T-cell (primary cell): ENCODE results near the gene ZNF514. TPM values are rescaled to one million over a fixed set of nuclear protein-coding genes. Genes with fewer than 3 reads are reported as not detected.

Experiments used
- ATAC-seq, 4 experiments: fragments of 200-7000 bp in 3 of 4; fragments of 150-1000 bp in 1 of 4; cut with Tn5 transposase; replicated peaks in 1 of 4; 1 replicate in 3 of 4; 2 replicates in 1 of 4; pipeline ENCODE4 v1.10.0; 2021; ENCODE audit warnings: moderate library complexity in 3 of 4, mild to moderate bottlenecking in 2 of 4, moderate number of reproducible peaks in 1 of 4
- CTCF ChIA-PET, 2 donors: fragments of 300-600 bp; sonication (Branson Sonifier 250); formaldehyde crosslinking; loops; one replicate each; lab custom pipeline; 2022; ENCODE audit warnings: antibody characterized with exemption in 2 of 2; lab: Charles Lee
- POLR2A ChIA-PET, 2 donors: fragments of 300-600 bp; sonication (Branson Sonifier 250); formaldehyde crosslinking; loops; one replicate each; lab custom pipeline; 2022; ENCODE audit warnings: antibody characterized with exemption in 2 of 2; lab: Charles Lee
- DNase-seq, 35 experiments: peaks; one replicate each; pipeline versions ENCODE4 v3.0.0 to v3.0.0-alpha.2; 2013 to 2023
- H3K27ac ChIP-seq: one replicate; pipeline ENCODE4 v1.5.1; 2013; ENCODE audit warnings: low read length
- H3K27me3 ChIP-seq, 2 experiments: replicated peaks in 1 of 2; 1 replicate in 1 of 2; 2 replicates in 1 of 2; pipeline versions ENCODE4 v1.6.1 to v1.7.0; 2013; ENCODE audit warnings: low read length in 1 of 2, mixed read lengths in 1 of 2; ENCODE audit not compliant: control insufficient read depth in 2 of 2, insufficient read depth in 2 of 2; ENCODE audit errors: extremely low read depth in 1 of 2
- H3K36me3 ChIP-seq, 2 donors: 1 replicate in 1 of 2; 2 replicates in 1 of 2; pipeline versions ENCODE4 v1.6.1 to v1.7.0; 2013; ENCODE audit warnings: low read length in 1 of 2; ENCODE audit not compliant: control insufficient read depth in 2 of 2, insufficient read depth in 1 of 2; ENCODE audit errors: extremely low read depth in 1 of 2
- H3K4me1 ChIP-seq, 2 experiments: 1 replicate in 1 of 2; 2 replicates in 1 of 2; pipeline versions ENCODE4 v1.6.1 to v1.7.0; 2013; ENCODE audit warnings: low read length in 2 of 2, mixed read lengths in 1 of 2; ENCODE audit not compliant: insufficient read depth in 2 of 2, control insufficient read depth in 1 of 2; ENCODE audit errors: extremely low read depth in 1 of 2
- H3K4me3 ChIP-seq, 2 donors: 1 replicate in 1 of 2; 2 replicates in 1 of 2; pipeline versions ENCODE4 v1.5.1 to v1.7.0; 2013; ENCODE audit warnings: mild to moderate bottlenecking in 2 of 2, low read length in 1 of 2, moderate library complexity in 1 of 2; ENCODE audit not compliant: control insufficient read depth in 1 of 2; ENCODE audit errors: extremely low read depth in 1 of 2
- H3K9me3 ChIP-seq: 2 replicates; pipeline ENCODE4 v1.7.0; 2013
- H3K27ac Mint-ChIP-seq, 2 donors: one replicate each; pipeline ENCODE4 v1.8.0; 2020 to 2021; ENCODE audit warnings: mild to moderate bottlenecking in 2 of 2, mixed read lengths in 2 of 2
- H3K27me3 Mint-ChIP-seq, 2 donors: one replicate each; pipeline ENCODE4 v1.8.0; 2021 to 2022; ENCODE audit warnings: mixed read lengths in 2 of 2
- H3K36me3 Mint-ChIP-seq: one replicate; pipeline ENCODE4 v1.8.0; 2021; ENCODE audit warnings: mixed read lengths
- H3K4me1 Mint-ChIP-seq, 3 donors: one replicate each; pipeline ENCODE4 v1.8.0; 2020 to 2022; ENCODE audit warnings: mixed read lengths in 3 of 3, mild to moderate bottlenecking in 1 of 3
- H3K4me3 Mint-ChIP-seq, 3 donors: one replicate each; pipeline ENCODE4 v1.8.0; 2020 to 2022; ENCODE audit warnings: mild to moderate bottlenecking in 3 of 3, mixed read lengths in 3 of 3, moderate library complexity in 3 of 3
- H3K9me3 Mint-ChIP-seq, 3 donors: one replicate each; pipeline ENCODE4 v1.8.0; 2020 to 2022; ENCODE audit warnings: mixed read lengths in 3 of 3
- WGBS: methylation state at CpG from one replicate; pipeline ENCODE4 v1.1.5; 2013; ENCODE audit warnings: missing lambda C conversion rate; ENCODE audit not compliant: insufficient coverage; 5-methylcytosine and 5-hydroxymethylcytosine counted together
- total RNA-seq, 35 experiments: library from RNA in 6 of 35; stranded (reverse) in 6 of 35; fragments of 120-200 nt in 1 of 35; gene quantifications; one replicate each; pipeline versions ENCODE4 v1.2.1 to v1.2.4 and lab custom pipeline; 2013 to 2026

Gene ZNF514
- total RNA-seq, 5 donors from 2014 or later (not counting 1 experiment from before 2014, with no cell fraction given) = 11.8 to 29.2 (median 25.5) TPM

- peak overlapping the region; percentile 59 to 79 for H3K27ac Mint-ChIP-seq
- Histone ChIP-seq H3K36me3 (peaks cover 0 to 17% of the 10 kb centered on the region in 2 donors), H3K27ac (peak overlapping the region; percentile 66), H3K4me3 (peak overlapping the region; percentile 74 to 95), H3K4me1 (peaks cover 5 to 21% of the 10 kb centered on the region in 2 experiments), H3K27me3 (no peaks in the 10 kb centered on the region), H3K9me3 (peaks cover 2% of the 10 kb centered on the region)
- peaks cover under 1 to 22% (median 18%) of the 10 kb centered on the region in 3 donors for H3K4me1 Mint-ChIP-seq
- H3K27me3 Mint-ChIP-seq = no peaks in the 10 kb centered on the region
- ChIA-PET CTCF (interaction anchor here (0.6 to 1.5 kb wide), 4 partner anchors 37 to 137 kb away, joined by 3 to 8 read pairs (median 4); partner anchors contain the start of gene MRPS5 (in 2 of the 2)), POLR2A (no interaction called here)
- peaks cover 0 to 18% (median 11%) of the 10 kb centered on the region in 3 donors for H3K9me3 Mint-ChIP-seq
- peak in 14 of 35 experiments; percentile 1 to 37 (median 6) for DNase-seq
- 10% methylated on average over 55 of the region's 58 CpGs for WGBS
- peak; percentile 56 to 70 (median 61) for ATAC-seq
- peaks cover 32% of the 10 kb centered on the region for H3K36me3 Mint-ChIP-seq
- peak overlapping the region; percentile 76 to 91 (median 81) for H3K4me3 Mint-ChIP-seq
These were observed 593 bp downstream of the ZNF514 start for GRCh38 chr2:95158891-95159619.

GRCh38 chr2:95158441-95158840 lies 1.2 kb downstream of the ZNF514 start:
- H3K9me3 ChIP-seq = peaks cover 2% of the 10 kb centered on the region
- DNase-seq = no peak
- peak overlapping the region; percentile 74 to 95 for H3K4me3 ChIP-seq
- H3K4me1 Mint-ChIP-seq = peaks cover 0 to 21% (median 15%) of the 10 kb centered on the region in 3 donors
- peak overlapping the region; percentile 36 to 66 for H3K27ac Mint-ChIP-seq
- peaks cover 38% of the 10 kb centered on the region for H3K36me3 Mint-ChIP-seq
- no peak for ATAC-seq
- H3K27me3 ChIP-seq = no peaks in the 10 kb centered on the region
- H3K27me3 Mint-ChIP-seq = no peaks in the 10 kb centered on the region
- peaks cover 0 to 18% of the 10 kb centered on the region in 2 donors for H3K36me3 ChIP-seq
- H3K9me3 Mint-ChIP-seq = peaks cover 0 to 23% (median 13%) of the 10 kb centered on the region in 3 donors
- 93% methylated on average over 7 of the region's 10 CpGs for WGBS
- ChIA-PET CTCF (interaction anchor here (0.6 to 1.5 kb wide), 3 partner anchors 37 to 136 kb away, joined by 3 to 8 read pairs (median 3); partner anchors contain the start of gene MRPS5 (in 1 of the 2)), POLR2A (no interaction called here)
- H3K4me1 ChIP-seq = peaks cover 5 to 21% of the 10 kb centered on the region in 2 experiments
- peak overlapping the region; percentile 32 for H3K27ac ChIP-seq
- H3K4me3 Mint-ChIP-seq = peak overlapping the region; percentile 76 to 91 (median 81)

- Histone ChIP-seq H3K36me3 (peaks cover 0 to 29% of the 10 kb centered on the region in 2 donors), H3K9me3 (peaks cover 35% of the 10 kb centered on the region), H3K4me3 (no peak overlapping the region), H3K27me3 (no peaks in the 10 kb centered on the region), H3K4me1 (no peaks in the 10 kb centered on the region), H3K27ac (no peak overlapping the region)
- 100% methylated on average over 1 of the region's 6 CpGs for WGBS
- H3K4me1 Mint-ChIP-seq = no peaks in the 10 kb centered on the region
- ATAC-seq (no peak), DNase-seq (no peak)
- no peak overlapping the region for H3K4me3 Mint-ChIP-seq
- no peaks in the 10 kb centered on the region for H3K27me3 Mint-ChIP-seq
- CTCF ChIA-PET = interaction anchor here in 1 of 2 donors (0.6 to 1.0 kb wide), 2 partner anchors 18 to 24 kb away, joined by 3 read pairs; no protein-coding TSS in a partner anchor
- peaks cover 34 to 82% (median 72%) of the 10 kb centered on the region in 3 donors for H3K9me3 Mint-ChIP-seq
- POLR2A ChIA-PET = no interaction called here
- no peak overlapping the region for H3K27ac Mint-ChIP-seq
- peaks cover 86% of the 10 kb centered on the region for H3K36me3 Mint-ChIP-seq
These were observed 10.2 kb downstream of the ZNF514 start for GRCh38 chr2:95149397-95149984.

- no peak overlapping the region for H3K4me3 ChIP-seq
- Mint-ChIP-seq H3K4me3 (no peak overlapping the region), H3K27ac (no peak overlapping the region), H3K9me3 (peaks cover 26 to 70% (median 65%) of the 10 kb centered on the region in 3 donors), H3K4me1 (no peaks in the 10 kb centered on the region), H3K36me3 (peaks cover 52% of the 10 kb centered on the region), H3K27me3 (no peaks in the 10 kb centered on the region)
- H3K27ac ChIP-seq = no peak overlapping the region
- no peak for ATAC-seq
- DNase-seq = no peak
- no peaks in the 10 kb centered on the region for H3K27me3 ChIP-seq
- no peaks in the 10 kb centered on the region for H3K4me1 ChIP-seq
- H3K36me3 ChIP-seq = no peaks in the 10 kb centered on the region
- ChIA-PET CTCF (no interaction called here), POLR2A (no interaction called here)
- H3K9me3 ChIP-seq = peaks cover 28% of the 10 kb centered on the region
- WGBS = 43% methylated on average over 1 of the region's 2 CpGs
These were observed 15.8 kb downstream of the ZNF514 start for GRCh38 chr2:95143838-95144237.

GRCh38 chr2:95138702-95139101 lies 20.9 kb downstream of the ZNF514 start:
- H3K9me3 ChIP-seq = peaks cover 13% of the 10 kb centered on the region
- Mint-ChIP-seq H3K27me3 (no peaks in the 10 kb centered on the region), H3K9me3 (peaks cover 21 to 56% (median 53%) of the 10 kb centered on the region in 3 donors), H3K4me1 (no peaks in the 10 kb centered on the region), H3K4me3 (no peak overlapping the region), H3K27ac (no peak overlapping the region), H3K36me3 (peaks cover 35% of the 10 kb centered on the region)
- H3K4me1 ChIP-seq = no peaks in the 10 kb centered on the region
- H3K27ac ChIP-seq = no peak overlapping the region
- no peaks in the 10 kb centered on the region for H3K27me3 ChIP-seq
- ChIA-PET POLR2A (no interaction called here), CTCF (no interaction called here)
- DNase-seq (no peak), ATAC-seq (no peak)
- 44% methylated on average over 1 of the region's 1 CpG for whole genome bisulfite sequencing
- H3K36me3 ChIP-seq = no peaks in the 10 kb centered on the region
- peak overlapping the region in 1 of 2 donors; percentile 2 for H3K4me3 ChIP-seq

GRCh38 chr2:95122197-95122551 lies 37.5 kb downstream of the ZNF514 start:
- H3K27ac Mint-ChIP-seq = peak overlapping the region; percentile 92 to 95
- DNase-seq (no peak), ATAC-seq (peak in 1 of 4 experiments; percentile 4)
- peak overlapping the region; percentile 78 to 83 for H3K4me3 ChIP-seq
- ChIA-PET POLR2A (no interaction called here), CTCF (interaction anchor here (0.6 to 3.1 kb wide), 6 partner anchors 37 to 168 kb away, joined by 4 to 14 read pairs (median 8); partner anchors contain the start of gene ZNF514 (in 2 of the 2))
- H3K36me3 Mint-ChIP-seq = peaks cover 4% of the 10 kb centered on the region
- no peaks in the 10 kb centered on the region for H3K9me3 Mint-ChIP-seq
- H3K27me3 ChIP-seq = no peaks in the 10 kb centered on the region
- H3K4me1 ChIP-seq = peaks cover 9 to 19% of the 10 kb centered on the region in 2 experiments
- H3K27me3 Mint-ChIP-seq = no peaks in the 10 kb centered on the region
- H3K9me3 ChIP-seq = no peaks in the 10 kb centered on the region
- peak overlapping the region; percentile 94 to 98 (median 96) for H3K4me3 Mint-ChIP-seq
- peak overlapping the region; percentile 11 for H3K27ac ChIP-seq
- WGBS = 7% methylated on average over 3 of the region's 5 CpGs
- H3K36me3 ChIP-seq = peaks cover 0 to 5% of the 10 kb centered on the region in 2 donors
- peaks cover 47 to 54% (median 47%) of the 10 kb centered on the region in 3 donors for H3K4me1 Mint-ChIP-seq
